Loucy (cell line): ENCODE results near the gene TSPEAR.

Experiments
- H2AFZ ChIP-seq: fragments of 200-600 bp; sonication (generic); 2 replicates; pipeline ENCODE4 v1.6.0; 2016; ENCODE audit warnings: antibody characterized with exemption, mild to moderate bottlenecking, low read length, moderate library complexity
- H3F3A ChIP-seq: fragments of 200-600 bp; 2 replicates; pipeline ENCODE4 v1.6.0; 2016; ENCODE audit warnings: antibody characterized with exemption, low read depth, mild to moderate bottlenecking
- H3K27me3 ChIP-seq: fragments of 200-600 bp; sonication (generic); 2 replicates; pipeline ENCODE4 v1.6.1; 2014; ENCODE audit warnings: low read length, mild to moderate bottlenecking; ENCODE audit not compliant: insufficient read depth, poor library complexity, severe bottlenecking
- H3K36me3 ChIP-seq: fragments of 200-600 bp; sonication (generic); 2 replicates; pipeline ENCODE4 v1.6.1; 2016; ENCODE audit warnings: low read length; ENCODE audit not compliant: insufficient read depth
- H3K4me1 ChIP-seq: fragments of 200-600 bp; sonication (generic); 2 replicates; pipeline ENCODE4 v1.5.1; 2014; ENCODE audit warnings: low read length, mild to moderate bottlenecking; ENCODE audit not compliant: insufficient read depth, poor library complexity, severe bottlenecking
- H3K4me2 ChIP-seq: fragments of 200-600 bp; sonication (generic); 2 replicates; pipeline ENCODE4 v1.6.0; 2014; ENCODE audit warnings: antibody characterized with exemption, low read length, low read depth, mild to moderate bottlenecking; ENCODE audit not compliant: poor library complexity, severe bottlenecking
- H3K4me3 ChIP-seq: fragments of 200-600 bp; sonication (generic); 2 replicates; pipeline ENCODE4 v1.5.1; 2014; ENCODE audit warnings: low read length, mild to moderate bottlenecking, mixed read lengths; ENCODE audit not compliant: poor library complexity, severe bottlenecking
- H3K79me2 ChIP-seq: fragments of 200-600 bp; sonication (generic); 2 replicates; pipeline ENCODE4 v1.6.1; 2014; ENCODE audit warnings: low read length; ENCODE audit not compliant: insufficient read depth
- H3K9ac ChIP-seq: fragments of 200-600 bp; sonication (generic); 2 replicates; pipeline ENCODE4 v1.6.0; 2014; ENCODE audit warnings: mild to moderate bottlenecking, low read depth, low read length, moderate library complexity; ENCODE audit not compliant: poor library complexity, severe bottlenecking
- H3K9me2 ChIP-seq: fragments of 200-600 bp; sonication (generic); replicated peaks from 2 replicates; pipeline ENCODE4 v1.6.1; 2016; ENCODE audit warnings: low read depth, low read length, mixed read lengths
- H3K9me3 ChIP-seq: fragments of 200-600 bp; sonication (generic); 2 replicates; pipeline ENCODE4 v1.6.1; 2014; ENCODE audit warnings: mild to moderate bottlenecking, antibody characterized with exemption, low read length, low read depth; ENCODE audit not compliant: insufficient read depth
- H4K20me1 ChIP-seq: fragments of 200-600 bp; sonication (generic); 2 replicates; pipeline ENCODE4 v1.6.0; 2014; ENCODE audit warnings: antibody characterized with exemption, low read length, mild to moderate bottlenecking; ENCODE audit not compliant: insufficient read depth, poor library complexity, severe bottlenecking
- EZH2phosphoT487 ChIP-seq: fragments of 200-600 bp; IDR thresholded peaks from 2 replicates; pipeline ENCODE4 v1.6.1; 2018; ENCODE audit warnings: antibody characterized with exemption, mild to moderate bottlenecking, moderate library complexity, borderline replicate concordance
- TF ChIP-seq, protein P1 (sequence below): fragments of 200-600 bp; sonication (generic); conservative IDR thresholded peaks from 2 replicates; pipeline ENCODE4 v1.5.1; 2014; ENCODE audit warnings: mild to moderate bottlenecking, antibody characterized with exemption, low read length

Gene TSPEAR

DNA sequence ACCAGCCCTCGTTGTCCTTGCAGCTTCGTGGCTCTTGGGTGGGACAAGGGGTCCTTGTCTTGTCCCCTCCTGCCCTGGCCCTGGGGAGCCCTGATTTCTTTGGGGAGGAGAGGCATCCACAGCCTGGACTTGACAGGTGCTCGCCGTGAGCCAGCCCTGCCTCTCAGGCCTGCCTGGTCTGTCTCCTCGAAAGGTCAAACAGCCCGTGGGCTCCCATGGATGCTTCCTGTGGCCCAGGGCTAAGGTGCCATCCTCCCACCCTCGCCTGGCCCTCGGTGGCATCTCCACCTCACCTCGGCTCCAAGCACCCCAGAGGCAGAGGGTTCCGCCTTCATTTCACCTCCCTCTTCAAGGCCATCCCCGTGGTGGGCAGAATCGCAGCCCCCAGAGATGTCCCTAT lies 247.0 kb downstream of the TSPEAR start:
- Histone ChIP-seq H2AFZ (no peak overlapping the region), H3F3A (no peaks in the 10 kb centered on the region), H3K4me1 (no peaks in the 10 kb centered on the region), H3K4me2 (no peak overlapping the region), H4K20me1 (no peaks in the 10 kb centered on the region), H3K36me3 (no peaks in the 10 kb centered on the region), H3K9ac (no peak overlapping the region), H3K9me3 (peaks cover 7% of the 10 kb centered on the region; the same call in 1 of the 2 replicates), H3K9me2 (no peaks in the 10 kb centered on the region), H3K79me2 (no peaks in the 10 kb centered on the region), H3K27me3 (no peaks in the 10 kb centered on the region), H3K4me3 (no peak overlapping the region)
- no peak for TF ChIP-seq EZH2phosphoT487
- TF ChIP-seq, protein P1, sequence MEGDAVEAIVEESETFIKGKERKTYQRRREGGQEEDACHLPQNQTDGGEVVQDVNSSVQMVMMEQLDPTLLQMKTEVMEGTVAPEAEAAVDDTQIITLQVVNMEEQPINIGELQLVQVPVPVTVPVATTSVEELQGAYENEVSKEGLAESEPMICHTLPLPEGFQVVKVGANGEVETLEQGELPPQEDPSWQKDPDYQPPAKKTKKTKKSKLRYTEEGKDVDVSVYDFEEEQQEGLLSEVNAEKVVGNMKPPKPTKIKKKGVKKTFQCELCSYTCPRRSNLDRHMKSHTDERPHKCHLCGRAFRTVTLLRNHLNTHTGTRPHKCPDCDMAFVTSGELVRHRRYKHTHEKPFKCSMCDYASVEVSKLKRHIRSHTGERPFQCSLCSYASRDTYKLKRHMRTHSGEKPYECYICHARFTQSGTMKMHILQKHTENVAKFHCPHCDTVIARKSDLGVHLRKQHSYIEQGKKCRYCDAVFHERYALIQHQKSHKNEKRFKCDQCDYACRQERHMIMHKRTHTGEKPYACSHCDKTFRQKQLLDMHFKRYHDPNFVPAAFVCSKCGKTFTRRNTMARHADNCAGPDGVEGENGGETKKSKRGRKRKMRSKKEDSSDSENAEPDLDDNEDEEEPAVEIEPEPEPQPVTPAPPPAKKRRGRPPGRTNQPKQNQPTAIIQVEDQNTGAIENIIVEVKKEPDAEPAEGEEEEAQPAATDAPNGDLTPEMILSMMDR: no peak

DNA sequence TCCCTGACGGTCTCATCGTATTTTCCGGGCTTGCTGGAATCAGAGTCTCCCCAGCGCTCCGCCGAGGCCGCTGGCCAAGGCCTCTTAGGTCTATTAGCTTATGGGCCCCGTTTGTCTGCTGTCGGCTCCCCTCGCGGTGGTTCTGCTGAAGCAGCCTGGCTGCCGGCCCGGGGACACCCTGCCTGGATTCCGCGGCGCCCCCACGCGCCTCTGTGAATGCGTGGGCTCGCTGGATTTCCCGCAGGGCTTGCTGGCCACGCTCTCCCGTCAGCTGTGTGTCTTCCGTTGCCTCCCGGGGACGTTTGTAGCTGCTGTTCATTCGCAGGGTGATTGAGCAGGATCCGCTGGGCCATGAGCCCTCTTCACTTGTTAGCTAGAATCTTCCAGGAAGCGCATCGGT lies 247.6 kb downstream of the TSPEAR start:
- Histone ChIP-seq H3K9me2 (no peaks in the 10 kb centered on the region), H3K4me2 (no peak overlapping the region), H3F3A (no peaks in the 10 kb centered on the region), H3K4me1 (no peaks in the 10 kb centered on the region), H3K27me3 (no peaks in the 10 kb centered on the region), H3K79me2 (no peaks in the 10 kb centered on the region), H3K9me3 (peaks cover 7% of the 10 kb centered on the region; the same call in 1 of the 2 replicates), H3K9ac (no peak overlapping the region), H3K4me3 (no peak overlapping the region), H4K20me1 (no peaks in the 10 kb centered on the region), H3K36me3 (no peaks in the 10 kb centered on the region), H2AFZ (no peak overlapping the region)
- TF ChIP-seq, protein P1: no peak
- TF ChIP-seq EZH2phosphoT487: no peak

DNA sequence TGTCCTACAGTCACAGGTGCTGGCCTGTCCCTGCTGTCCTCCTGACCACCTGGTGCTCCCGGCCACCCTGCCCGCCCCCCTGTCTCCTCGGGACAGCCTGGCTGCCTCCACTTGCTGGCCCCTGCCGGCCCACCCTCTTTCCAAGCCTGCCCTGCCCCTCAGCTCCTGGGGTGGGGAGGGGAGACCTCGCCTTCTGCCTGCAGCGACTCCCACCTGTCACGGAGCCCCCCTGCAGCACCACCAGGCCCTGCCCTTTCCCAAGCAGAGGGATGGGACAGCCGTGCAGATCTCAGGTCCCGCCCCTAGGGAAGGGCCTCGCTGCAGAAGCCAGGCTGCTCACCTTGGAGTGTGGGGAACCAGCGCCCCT lies 248.6 kb downstream of the TSPEAR start:
- H3F3A ChIP-seq: no peaks in the 10 kb centered on the region
- no peak overlapping the region for H3K4me2 ChIP-seq
- no peak overlapping the region for H3K4me3 ChIP-seq
- H3K9ac ChIP-seq: no peak overlapping the region
- no peak overlapping the region for H2AFZ ChIP-seq
- H3K27me3 ChIP-seq: no peaks in the 10 kb centered on the region
- no peaks in the 10 kb centered on the region for H3K36me3 ChIP-seq
- no peaks in the 10 kb centered on the region for H3K4me1 ChIP-seq
- no peak for TF ChIP-seq EZH2phosphoT487
- TF ChIP-seq, protein P1: no peak
- no peaks in the 10 kb centered on the region for H4K20me1 ChIP-seq
- H3K9me2 ChIP-seq: no peaks in the 10 kb centered on the region
- H3K9me3 ChIP-seq: peaks cover 7% of the 10 kb centered on the region; the same call in 1 of the 2 replicates
- H3K79me2 ChIP-seq: no peaks in the 10 kb centered on the region
